GM12892 (cell line): ENCODE results near the gene ACOT7.
"Not testable (repeated sequence)": the region's sequence is repeated elsewhere in the genome, so short reads cannot be mapped to it uniquely, and the experiment has no call there.

ENCODE experiments used
- POLR2A ChIP-seq: IDR thresholded peaks from 2 replicates; pipeline ENCODE4 v1.6.1; 2011; ENCODE audit warnings: low read depth, low read length, control low read depth
- POLR2AphosphoS5 ChIP-seq: IDR thresholded peaks from 2 replicates; pipeline ENCODE4 v1.6.1; 2011; ENCODE audit warnings: low read depth, low read length, control low read depth
- TAF1 ChIP-seq: IDR thresholded peaks from 2 replicates; pipeline ENCODE4 v1.6.1; 2011; ENCODE audit warnings: low read depth, mild to moderate bottlenecking, control low read depth, low read length, borderline replicate concordance

DNA sequence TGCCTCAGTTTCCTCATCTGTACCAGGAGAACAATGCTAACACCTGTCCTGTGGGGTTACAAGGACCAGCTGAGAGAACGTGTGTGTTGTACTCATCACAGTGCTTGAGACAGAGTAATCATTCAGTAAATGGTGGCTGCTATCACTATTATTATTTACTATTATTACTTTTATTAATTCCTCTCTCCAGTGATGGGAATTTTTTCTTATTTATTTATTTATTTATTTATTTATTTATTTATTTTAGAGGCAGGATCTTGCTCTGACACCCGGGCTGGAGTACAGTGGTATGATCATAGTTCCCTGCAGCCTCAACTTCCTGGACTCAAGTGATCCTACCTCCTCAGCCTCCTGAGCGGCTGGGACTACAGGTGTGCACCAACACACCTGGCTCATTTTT lies 42.7 kb upstream of the ACOT7 start:
- not testable (repeated sequence) for TF ChIP-seq TAF1, POLR2AphosphoS5, POLR2A
